ENCODE measurements around the gene ATP12A.
A peak's percentile ranks its signal among the peaks of the same experiment; 100 is the strongest.

ATP12A gene

DNA sequence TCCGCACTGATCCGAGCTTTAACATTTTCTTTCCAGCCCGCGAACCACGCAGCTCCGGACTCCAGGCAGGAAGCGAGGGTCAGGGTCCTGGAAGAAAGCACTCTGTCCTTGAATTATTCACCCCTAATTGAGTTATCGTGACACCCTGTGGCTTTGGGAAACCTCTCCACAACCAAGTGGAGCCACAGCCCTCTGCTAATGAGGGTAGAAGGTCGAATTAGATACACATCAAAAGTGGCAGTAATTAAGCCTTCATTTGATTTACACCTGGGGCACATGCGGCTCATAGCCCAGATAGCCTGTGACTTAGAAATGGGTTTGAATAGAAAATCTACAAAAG is 67.8 kb downstream of the ATP12A start:
- DNase-seq (ENCODE audit: low read depth) = no peak
- TF ChIP-seq, protein P1, sequence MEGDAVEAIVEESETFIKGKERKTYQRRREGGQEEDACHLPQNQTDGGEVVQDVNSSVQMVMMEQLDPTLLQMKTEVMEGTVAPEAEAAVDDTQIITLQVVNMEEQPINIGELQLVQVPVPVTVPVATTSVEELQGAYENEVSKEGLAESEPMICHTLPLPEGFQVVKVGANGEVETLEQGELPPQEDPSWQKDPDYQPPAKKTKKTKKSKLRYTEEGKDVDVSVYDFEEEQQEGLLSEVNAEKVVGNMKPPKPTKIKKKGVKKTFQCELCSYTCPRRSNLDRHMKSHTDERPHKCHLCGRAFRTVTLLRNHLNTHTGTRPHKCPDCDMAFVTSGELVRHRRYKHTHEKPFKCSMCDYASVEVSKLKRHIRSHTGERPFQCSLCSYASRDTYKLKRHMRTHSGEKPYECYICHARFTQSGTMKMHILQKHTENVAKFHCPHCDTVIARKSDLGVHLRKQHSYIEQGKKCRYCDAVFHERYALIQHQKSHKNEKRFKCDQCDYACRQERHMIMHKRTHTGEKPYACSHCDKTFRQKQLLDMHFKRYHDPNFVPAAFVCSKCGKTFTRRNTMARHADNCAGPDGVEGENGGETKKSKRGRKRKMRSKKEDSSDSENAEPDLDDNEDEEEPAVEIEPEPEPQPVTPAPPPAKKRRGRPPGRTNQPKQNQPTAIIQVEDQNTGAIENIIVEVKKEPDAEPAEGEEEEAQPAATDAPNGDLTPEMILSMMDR (IDR thresholded peaks at IDR 0.05; ENCODE audit: low read depth, low read length, missing control alignments) = no peak
- H3K4me3 ChIP-seq (ENCODE audit: low read depth, low read length) = peak overlapping the region; percentile 49

DNA sequence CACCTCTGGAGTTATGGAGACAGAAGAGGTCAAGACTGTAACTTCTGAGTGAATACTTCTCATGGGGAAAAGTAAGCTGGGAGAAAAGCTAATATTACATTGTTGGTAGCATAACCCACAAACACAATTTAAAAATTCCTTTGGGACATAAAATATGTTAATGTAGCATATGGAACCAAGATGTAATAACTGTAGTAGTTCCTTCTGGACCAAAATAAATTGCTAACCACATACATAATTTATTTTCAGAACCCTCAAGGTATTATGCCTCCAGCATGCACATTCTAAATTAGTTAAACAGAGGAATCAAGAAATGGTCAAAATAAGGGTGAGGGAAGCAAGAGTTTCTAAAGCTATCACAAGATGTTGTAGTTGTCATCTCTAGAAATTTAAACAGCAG is 79.0 kb downstream of the ATP12A start:
- TF ChIP-seq, protein P1 (IDR thresholded peaks at IDR 0.05; ENCODE audit: low read depth, low read length, missing control alignments) = no peak
- no peak overlapping the region for H3K4me3 ChIP-seq (ENCODE audit: low read depth, low read length)
- DNase-seq (ENCODE audit: low read depth) = no peak
